OCI-LY1 (cell line): ENCODE measurements around the gene KCNMA1.

Experiments
- EZH2 ChIP-seq: fragments of 200-600 bp; sonication (generic), shearing (Covaris generic); IDR thresholded peaks from 2 replicates; pipeline ENCODE4 v1.8.0; 2017; ENCODE audit warnings: borderline replicate concordance, mixed run types, mild to moderate bottlenecking, antibody characterized with exemption, low read length, moderate library complexity, mixed read lengths
- TF ChIP-seq, protein P1 (sequence below): fragments of 200-600 bp; sonication (generic), shearing (Covaris generic); IDR thresholded peaks from 2 replicates; pipeline ENCODE4 v1.5.1; 2017; ENCODE audit warnings: mild to moderate bottlenecking, antibody characterized with exemption, low read length, moderate library complexity, mixed read lengths

GRCh38 chr10:77592510-77592909 is 45.1 kb downstream of the KCNMA1 start:
- TF ChIP-seq, protein P1, sequence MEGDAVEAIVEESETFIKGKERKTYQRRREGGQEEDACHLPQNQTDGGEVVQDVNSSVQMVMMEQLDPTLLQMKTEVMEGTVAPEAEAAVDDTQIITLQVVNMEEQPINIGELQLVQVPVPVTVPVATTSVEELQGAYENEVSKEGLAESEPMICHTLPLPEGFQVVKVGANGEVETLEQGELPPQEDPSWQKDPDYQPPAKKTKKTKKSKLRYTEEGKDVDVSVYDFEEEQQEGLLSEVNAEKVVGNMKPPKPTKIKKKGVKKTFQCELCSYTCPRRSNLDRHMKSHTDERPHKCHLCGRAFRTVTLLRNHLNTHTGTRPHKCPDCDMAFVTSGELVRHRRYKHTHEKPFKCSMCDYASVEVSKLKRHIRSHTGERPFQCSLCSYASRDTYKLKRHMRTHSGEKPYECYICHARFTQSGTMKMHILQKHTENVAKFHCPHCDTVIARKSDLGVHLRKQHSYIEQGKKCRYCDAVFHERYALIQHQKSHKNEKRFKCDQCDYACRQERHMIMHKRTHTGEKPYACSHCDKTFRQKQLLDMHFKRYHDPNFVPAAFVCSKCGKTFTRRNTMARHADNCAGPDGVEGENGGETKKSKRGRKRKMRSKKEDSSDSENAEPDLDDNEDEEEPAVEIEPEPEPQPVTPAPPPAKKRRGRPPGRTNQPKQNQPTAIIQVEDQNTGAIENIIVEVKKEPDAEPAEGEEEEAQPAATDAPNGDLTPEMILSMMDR, result no peak
- TF ChIP-seq EZH2, result no peak
